Neural cell (in vitro differentiated cells): Measurements from ENCODE around the gene CPM. TPM values are rescaled to one million over a fixed set of nuclear protein-coding genes. Genes with fewer than 3 reads are reported as not detected.

ENCODE experiments used
- H2AFZ ChIP-seq: fragments of 200-600, 300-800 bp; sonication (generic), shearing (Covaris generic); 2 replicates; pipeline ENCODE4 v1.6.0; 2014; ENCODE audit warnings: low read depth, mild to moderate bottlenecking, antibody characterized with exemption, low read length, moderate library complexity
- H3F3A ChIP-seq: fragments of 200-600 bp; shearing (Covaris generic); 2 replicates; pipeline ENCODE4 v1.6.1; 2016; ENCODE audit warnings: mild to moderate bottlenecking, moderate library complexity, mixed read lengths, antibody characterized with exemption, low read length; ENCODE audit not compliant: insufficient read depth, poor library complexity, severe bottlenecking
- H3K27ac ChIP-seq: fragments of 200-600, 300-800 bp; sonication (generic), shearing (Covaris generic); 2 replicates; pipeline ENCODE4 v1.5.1; 2014; ENCODE audit warnings: mild to moderate bottlenecking, low read length, moderate library complexity
- H3K27me3 ChIP-seq: fragments of 300-800, 200-600 bp; sonication (generic), shearing (Covaris generic); 2 replicates; pipeline ENCODE4 v1.6.0; 2014; ENCODE audit warnings: mild to moderate bottlenecking, low read depth, low read length, moderate library complexity; ENCODE audit not compliant: insufficient read depth
- H3K36me3 ChIP-seq: fragments of 300-800, 200-600 bp; sonication (generic), shearing (Covaris generic); 2 replicates; pipeline ENCODE4 v1.5.1; 2014; ENCODE audit warnings: mild to moderate bottlenecking, antibody characterized with exemption, low read length, moderate library complexity; ENCODE audit not compliant: insufficient read depth
- H3K4me2 ChIP-seq: fragments of 300-800, 200-600 bp; sonication (generic), shearing (Covaris generic); 2 replicates; pipeline ENCODE4 v1.6.0; 2014; ENCODE audit warnings: mild to moderate bottlenecking, low read length
- H3K4me3 ChIP-seq: fragments of 300-800, 200-600 bp; sonication (generic), shearing (Covaris generic); 2 replicates; pipeline ENCODE4 v1.5.1; 2014; ENCODE audit warnings: mild to moderate bottlenecking, low read length, moderate library complexity
- H3K79me2 ChIP-seq: fragments of 200-600 bp; shearing (Covaris generic); replicated peaks from 2 replicates; pipeline ENCODE4 v1.6.0; 2014; ENCODE audit warnings: mild to moderate bottlenecking, low read length, moderate library complexity; ENCODE audit not compliant: insufficient read depth
- H3K9ac ChIP-seq: fragments of 300-800, 200-600 bp; sonication (generic), shearing (Covaris generic); 2 replicates; pipeline ENCODE4 v1.6.1; 2016; ENCODE audit warnings: mild to moderate bottlenecking, low read length, mixed read lengths
- H3K9me2 ChIP-seq: fragments of 200-600 bp; shearing (Covaris generic); 2 replicates; pipeline ENCODE4 v1.6.1; 2016; ENCODE audit warnings: mild to moderate bottlenecking, low read length, mixed read lengths; ENCODE audit not compliant: insufficient read depth
- H3K9me3 ChIP-seq: fragments of 200-600, 300-800 bp; sonication (generic), shearing (Covaris generic); 2 replicates; pipeline ENCODE4 v1.6.1; 2016; ENCODE audit warnings: mild to moderate bottlenecking, mixed run types, low read length, moderate library complexity, mixed read lengths
- H4K20me1 ChIP-seq: fragments of 200-600 bp; shearing (Covaris generic); 2 replicates; pipeline ENCODE4 v1.6.1; 2016; ENCODE audit warnings: mild to moderate bottlenecking, mixed run types; ENCODE audit not compliant: insufficient read depth
- CTCF ChIP-seq: fragments of 450-650 bp; IDR thresholded peaks from 2 replicates; pipeline ENCODE4 v1.5.1; 2014; ENCODE audit warnings: antibody characterized with exemption, mild to moderate bottlenecking, moderate library complexity; ENCODE audit not compliant: poor library complexity, severe bottlenecking
- EP300 ChIP-seq: fragments of 450-650 bp; conservative IDR thresholded peaks from 2 replicates; pipeline ENCODE4 v1.6.1; 2014; ENCODE audit warnings: antibody characterized with exemption, mild to moderate bottlenecking, moderate library complexity; ENCODE audit not compliant: poor library complexity, severe bottlenecking
- EZH2 ChIP-seq: fragments of 200-600, 300-800 bp; shearing (Covaris generic), sonication (generic); IDR thresholded peaks from 2 replicates; pipeline ENCODE4 v1.6.1; 2014; ENCODE audit warnings: antibody characterized with exemption, low read length, borderline replicate concordance, mild to moderate bottlenecking; ENCODE audit not compliant: insufficient read depth, poor library complexity, severe bottlenecking
- MXI1 ChIP-seq: fragments of 450-650 bp; conservative IDR thresholded peaks from 2 replicates; pipeline ENCODE4 v1.6.1; 2014; ENCODE audit warnings: antibody characterized with exemption, mild to moderate bottlenecking; ENCODE audit not compliant: poor library complexity, severe bottlenecking
- POLR2AphosphoS5 ChIP-seq: IDR thresholded peaks from 2 replicates; pipeline ENCODE4 v1.6.1; 2012
- RAD21 ChIP-seq: fragments of 450-650 bp; conservative IDR thresholded peaks from 2 replicates; pipeline ENCODE4 v1.6.1; 2014; ENCODE audit warnings: antibody characterized with exemption, mild to moderate bottlenecking, moderate library complexity
- SMC3 ChIP-seq: fragments of 450-650 bp; conservative IDR thresholded peaks from 2 replicates; pipeline ENCODE4 v1.6.1; 2014; ENCODE audit warnings: antibody characterized with exemption, mild to moderate bottlenecking, moderate library complexity; ENCODE audit not compliant: poor library complexity
- TAF1 ChIP-seq: IDR thresholded peaks from 2 replicates; pipeline ENCODE4 v1.6.1; 2012; ENCODE audit warnings: low read depth
- polyA plus RNA-seq: library from polyadenylated mRNA; depleted of rRNA; stranded (reverse); fragments of >200 nt; gene quantifications from 2 replicates; pipeline ENCODE4 v1.2.3, GENCODE V29; 2014
- TF ChIP-seq, protein P1 (sequence below): IDR thresholded peaks from 2 replicates; pipeline ENCODE4 v1.6.1; 2012; ENCODE audit warnings: borderline replicate concordance

The CPM gene
- polyA plus RNA-seq, 1 donor from 2014 or later = not detected

DNA sequence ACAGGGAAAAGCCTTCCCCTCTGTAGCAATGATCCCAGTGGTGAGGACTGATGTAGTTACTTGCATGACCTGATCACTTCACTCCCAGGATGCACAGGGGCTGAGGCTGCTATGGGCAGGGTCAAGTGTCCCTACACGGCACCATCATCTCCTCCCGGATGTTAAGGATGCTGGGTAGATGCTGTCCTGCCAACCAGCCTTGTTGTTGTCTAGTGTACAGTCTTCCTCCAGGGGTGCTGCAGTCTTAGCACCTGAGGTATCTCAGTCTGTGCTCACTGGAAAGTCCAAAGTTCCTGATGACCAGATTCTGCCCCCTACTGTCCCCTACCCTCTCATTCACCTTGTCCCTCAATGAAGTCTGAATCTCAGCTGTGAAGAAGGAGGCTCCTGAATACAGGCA lies 20.1 kb downstream of the CPM start:
- no peaks in the 10 kb centered on the region for H3F3A ChIP-seq
- H3K27ac ChIP-seq = no peak overlapping the region
- no peaks in the 10 kb centered on the region for H4K20me1 ChIP-seq
- H3K9me3 ChIP-seq = no peaks in the 10 kb centered on the region
- H2AFZ ChIP-seq = no peak overlapping the region
- H3K4me2 ChIP-seq = no peak overlapping the region
- H3K9me2 ChIP-seq = no peaks in the 10 kb centered on the region
- no peak overlapping the region for H3K9ac ChIP-seq
- no peaks in the 10 kb centered on the region for H3K79me2 ChIP-seq
- H3K36me3 ChIP-seq = no peaks in the 10 kb centered on the region
- TF ChIP-seq CTCF (no peak), EP300 (no peak), RAD21 (no peak), SMC3 (no peak), POLR2AphosphoS5 (no peak), TAF1 (no peak), EZH2 (no peak), MXI1 (no peak)
- TF ChIP-seq, protein P1, sequence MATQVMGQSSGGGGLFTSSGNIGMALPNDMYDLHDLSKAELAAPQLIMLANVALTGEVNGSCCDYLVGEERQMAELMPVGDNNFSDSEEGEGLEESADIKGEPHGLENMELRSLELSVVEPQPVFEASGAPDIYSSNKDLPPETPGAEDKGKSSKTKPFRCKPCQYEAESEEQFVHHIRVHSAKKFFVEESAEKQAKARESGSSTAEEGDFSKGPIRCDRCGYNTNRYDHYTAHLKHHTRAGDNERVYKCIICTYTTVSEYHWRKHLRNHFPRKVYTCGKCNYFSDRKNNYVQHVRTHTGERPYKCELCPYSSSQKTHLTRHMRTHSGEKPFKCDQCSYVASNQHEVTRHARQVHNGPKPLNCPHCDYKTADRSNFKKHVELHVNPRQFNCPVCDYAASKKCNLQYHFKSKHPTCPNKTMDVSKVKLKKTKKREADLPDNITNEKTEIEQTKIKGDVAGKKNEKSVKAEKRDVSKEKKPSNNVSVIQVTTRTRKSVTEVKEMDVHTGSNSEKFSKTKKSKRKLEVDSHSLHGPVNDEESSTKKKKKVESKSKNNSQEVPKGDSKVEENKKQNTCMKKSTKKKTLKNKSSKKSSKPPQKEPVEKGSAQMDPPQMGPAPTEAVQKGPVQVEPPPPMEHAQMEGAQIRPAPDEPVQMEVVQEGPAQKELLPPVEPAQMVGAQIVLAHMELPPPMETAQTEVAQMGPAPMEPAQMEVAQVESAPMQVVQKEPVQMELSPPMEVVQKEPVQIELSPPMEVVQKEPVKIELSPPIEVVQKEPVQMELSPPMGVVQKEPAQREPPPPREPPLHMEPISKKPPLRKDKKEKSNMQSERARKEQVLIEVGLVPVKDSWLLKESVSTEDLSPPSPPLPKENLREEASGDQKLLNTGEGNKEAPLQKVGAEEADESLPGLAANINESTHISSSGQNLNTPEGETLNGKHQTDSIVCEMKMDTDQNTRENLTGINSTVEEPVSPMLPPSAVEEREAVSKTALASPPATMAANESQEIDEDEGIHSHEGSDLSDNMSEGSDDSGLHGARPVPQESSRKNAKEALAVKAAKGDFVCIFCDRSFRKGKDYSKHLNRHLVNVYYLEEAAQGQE = no peak
- no peak overlapping the region for H3K4me3 ChIP-seq
- no peaks in the 10 kb centered on the region for H3K27me3 ChIP-seq

DNA sequence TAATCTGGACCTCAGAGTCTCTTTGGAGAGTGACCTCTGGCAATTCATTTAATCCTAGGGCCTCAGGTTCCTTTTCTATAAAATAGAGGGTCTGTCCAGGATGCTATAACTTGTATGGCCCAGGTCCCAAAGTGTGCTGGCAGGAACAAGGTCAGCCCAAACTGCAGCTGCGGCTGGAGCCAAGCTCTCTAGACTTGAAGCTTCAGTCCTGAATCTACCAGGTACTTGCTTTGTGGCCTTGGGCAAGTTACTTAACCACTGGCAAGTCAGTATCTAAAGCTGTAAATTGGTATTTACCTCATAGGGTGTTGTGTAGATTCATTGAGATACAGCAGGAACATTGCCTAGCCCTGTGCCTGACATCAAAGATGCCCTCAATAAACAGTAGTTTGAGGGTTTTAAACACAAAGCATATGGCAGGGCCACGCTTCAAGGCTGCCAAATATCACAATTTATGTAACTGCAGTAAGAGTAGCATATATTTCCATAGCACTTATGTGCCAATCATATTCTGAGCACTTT lies 21.7 kb downstream of the CPM start:
- no peaks in the 10 kb centered on the region for H3F3A ChIP-seq
- no peak overlapping the region for H3K4me3 ChIP-seq
- no peaks in the 10 kb centered on the region for H3K27me3 ChIP-seq
- TF ChIP-seq MXI1 (no peak), SMC3 (no peak), EP300 (no peak)
- TF ChIP-seq, protein P1 = no peak
- no peaks in the 10 kb centered on the region for H3K9me2 ChIP-seq
- no peak overlapping the region for H3K27ac ChIP-seq
- H2AFZ ChIP-seq = no peak overlapping the region
- H3K9me3 ChIP-seq = no peaks in the 10 kb centered on the region
- no peaks in the 10 kb centered on the region for H4K20me1 ChIP-seq
- H3K79me2 ChIP-seq = no peaks in the 10 kb centered on the region
- H3K9ac ChIP-seq = no peak overlapping the region
- H3K36me3 ChIP-seq = no peaks in the 10 kb centered on the region
- H3K4me2 ChIP-seq = no peak overlapping the region
